GM12891 (cell line): ENCODE measurements around the gene RAB29.
A peak's percentile ranks its signal among the peaks of the same experiment; 100 is the strongest.

Source experiments
- DNase-seq: peaks from one replicate; pipeline ENCODE4 v3.0.0; 2011; ENCODE audit warnings: low spot score; ENCODE audit not compliant: insufficient read length
- FAIRE-seq: peaks from 2 replicates; lab custom pipeline; 2011; peaks lifted over from hg19 to GRCh38; lab: Jason Lieb, UNC
- PAX5 ChIP-seq: IDR thresholded peaks from 2 replicates; pipeline ENCODE4 v1.6.1; 2011; ENCODE audit warnings: low read length, moderate library complexity, mild to moderate bottlenecking; ENCODE audit not compliant: insufficient read depth, severe bottlenecking
- POLR2A ChIP-seq: IDR thresholded peaks from 2 replicates; pipeline ENCODE4 v1.6.1; 2011; ENCODE audit warnings: low read depth, low read length, control low read depth
- POLR2AphosphoS5 ChIP-seq: IDR thresholded peaks from 2 replicates; pipeline ENCODE4 v1.6.1; 2011; ENCODE audit warnings: low read depth, low read length, control low read depth
- POU2F2 ChIP-seq: IDR thresholded peaks from 2 replicates; pipeline ENCODE4 v1.6.1; 2011; ENCODE audit warnings: low read depth, mild to moderate bottlenecking, control low read depth, low read length, moderate library complexity
- SPI1 ChIP-seq: IDR thresholded peaks from 2 replicates; pipeline ENCODE4 v1.6.1; 2011; ENCODE audit warnings: low read depth, low read length, control low read depth
- TAF1 ChIP-seq: IDR thresholded peaks from 2 replicates; pipeline ENCODE4 v1.6.1; 2011; ENCODE audit warnings: low read depth, low read length, control low read depth

Gene RAB29

GRCh38 chr1:205751036-205751651, 24.1 kb downstream of the RAB29 start:
- FAIRE-seq (peak; percentile 70), DNase-seq (no peak)
- TF ChIP-seq POLR2A, result no peak
- TF ChIP-seq POU2F2, result no peak
- no peak for TF ChIP-seq PAX5
- TF ChIP-seq SPI1, result no peak
- TF ChIP-seq TAF1, result no peak
- TF ChIP-seq POLR2AphosphoS5, result no peak

- FAIRE-seq (peak; percentile 98), DNase-seq (peak; percentile 58)
- TF ChIP-seq POLR2AphosphoS5, result peak; percentile 66; the same call in 1 of the 2 replicates
- TF ChIP-seq PAX5, result no peak
- no peak for TF ChIP-seq SPI1
- TF ChIP-seq TAF1, result peak; percentile 59
- TF ChIP-seq POU2F2, result no peak
- peak; percentile 24; the same call in 1 of the 2 replicates for TF ChIP-seq POLR2A
Observed at GRCh38 chr1:205750138-205751035, 24.9 kb downstream of the RAB29 start, which contains the start of gene NUCKS1. NUCKS1 (minus strand) TSS chr1:205750182; CDS start chr1:205749973, 209 bp downstream.

DNA sequence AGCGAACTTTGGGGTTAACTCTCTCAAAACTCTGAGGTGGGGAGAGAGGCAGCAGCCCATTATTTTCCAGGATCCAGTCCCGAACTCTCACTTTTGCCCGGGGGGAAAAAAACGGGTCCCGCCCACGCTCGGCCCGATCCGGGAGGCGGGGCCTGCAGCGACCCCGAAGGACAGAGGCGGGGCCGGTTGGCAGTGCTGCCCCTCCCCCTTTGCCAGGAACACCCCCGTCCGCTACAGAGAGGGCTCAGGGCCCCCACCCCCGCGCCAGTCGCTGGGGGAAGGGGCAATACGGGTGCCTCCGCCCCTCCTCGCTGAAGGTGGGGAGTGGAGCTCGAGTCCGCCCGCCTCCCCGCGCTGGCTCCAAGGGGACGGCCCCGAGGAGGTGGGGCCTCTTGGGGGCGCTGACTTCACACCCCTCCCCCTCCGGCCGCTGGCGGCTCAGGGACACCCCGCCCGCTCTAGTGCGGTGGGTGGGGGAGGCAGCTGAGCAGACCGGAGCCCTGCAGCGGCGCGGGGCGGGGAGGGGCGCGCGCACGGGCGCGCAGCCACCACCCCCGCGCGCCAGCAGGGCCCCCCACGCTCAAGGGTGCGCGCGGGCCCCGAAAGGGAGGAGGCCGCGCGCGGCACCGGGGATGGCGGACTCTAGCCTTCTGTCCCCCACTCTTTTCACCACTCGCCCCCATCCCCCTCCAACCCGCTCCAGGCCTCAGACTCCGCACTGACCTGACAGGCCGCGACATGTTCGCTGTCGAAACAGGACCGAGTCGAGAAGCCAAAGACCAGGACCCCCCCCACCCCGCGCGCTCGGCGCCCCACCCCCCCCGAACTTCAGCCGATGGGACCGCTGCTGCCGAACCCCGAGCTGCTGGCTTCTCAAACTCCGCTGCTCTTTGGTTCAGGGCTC, 25.8 kb downstream of the RAB29 start:
- no peak for TF ChIP-seq TAF1
- TF ChIP-seq POLR2AphosphoS5, result no peak; the same call in none of the 2 replicates
- no peak for TF ChIP-seq SPI1
- TF ChIP-seq POU2F2, result no peak
- no peak; the same call in none of the 2 replicates for TF ChIP-seq POLR2A
- TF ChIP-seq PAX5, result no peak
- peak; percentile 87 for DNase-seq
- FAIRE-seq, result peak; percentile 93

DNA sequence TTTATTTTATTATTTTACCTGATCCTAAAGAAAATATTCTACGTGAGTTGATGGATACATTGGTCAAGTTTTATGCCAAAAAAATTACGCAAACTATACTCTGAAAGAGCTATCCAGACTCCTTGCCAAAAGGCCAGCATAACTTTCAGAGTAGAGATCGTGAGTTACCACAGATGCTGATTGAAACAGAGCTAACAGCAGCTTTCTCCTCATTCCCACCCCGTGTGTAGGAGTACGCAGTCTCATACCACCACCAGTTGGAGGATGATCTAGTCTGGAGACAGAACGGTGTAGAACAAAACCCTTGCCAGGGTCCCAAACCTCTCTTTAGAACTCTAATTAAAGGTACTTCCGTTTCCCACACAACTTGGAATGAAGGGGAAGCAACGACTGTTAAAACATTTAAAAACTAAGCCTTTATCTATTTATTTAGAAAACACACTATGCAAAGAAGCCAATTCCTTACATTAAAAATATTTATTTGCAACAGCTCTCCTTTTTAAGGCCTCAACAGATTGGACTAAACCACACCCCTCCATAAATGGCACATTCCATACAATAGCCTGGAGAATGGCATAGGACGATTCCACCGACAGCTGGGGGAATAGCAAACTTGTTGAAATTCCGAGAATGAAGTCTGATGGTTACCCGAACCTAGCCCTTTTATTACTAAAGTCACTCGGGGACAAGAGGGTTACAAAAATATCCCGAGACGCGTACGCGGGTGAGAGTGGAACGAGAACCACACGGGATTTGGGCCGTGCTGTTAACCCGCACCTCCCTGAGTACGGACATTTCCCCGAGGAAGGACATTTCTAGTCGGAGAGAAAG, 26.7 kb downstream of the RAB29 start:
- TF ChIP-seq POLR2A (peak; percentile 41; the same call in 1 of the 2 replicates), POLR2AphosphoS5 (no peak; the same call in 1 of the 2 replicates), POU2F2 (0 out of 2 replicates have a peak, but pooled peaks have one; percentile 27), SPI1 (no peak), PAX5 (no peak)
- DNase-seq (peak; percentile 17), FAIRE-seq (peak; percentile 72)

DNA sequence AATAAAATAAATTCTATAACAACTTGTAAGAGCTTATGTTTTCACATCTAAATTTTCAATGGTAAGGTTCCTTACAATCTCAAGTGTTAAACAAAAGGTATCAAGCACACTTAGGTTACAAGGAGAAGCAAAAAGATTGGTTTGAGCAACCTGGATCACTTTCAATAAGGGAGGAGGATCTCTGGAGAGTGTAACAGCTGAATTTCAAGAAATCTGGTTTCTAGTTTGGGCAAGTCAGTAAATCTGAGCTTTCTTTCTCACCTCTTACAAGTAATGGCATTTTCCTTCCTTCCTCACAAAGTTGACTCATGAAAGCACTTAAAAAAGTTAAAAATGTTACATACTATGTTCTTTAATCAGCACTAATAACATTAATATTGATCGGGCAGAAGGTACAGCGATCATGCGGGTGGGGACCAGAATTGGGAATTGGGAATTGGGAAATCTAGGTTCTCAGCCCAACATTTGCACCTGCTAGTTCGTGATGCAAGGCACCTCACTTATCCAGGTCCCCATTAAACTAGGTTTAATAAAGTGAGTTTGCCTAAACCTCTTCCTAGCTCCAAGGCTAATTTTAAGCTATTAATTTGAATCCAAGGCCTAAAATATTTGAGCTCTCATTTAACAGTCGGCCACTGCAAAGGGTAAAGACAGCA, 28.4 kb downstream of the RAB29 start:
- DNase-seq (no peak), FAIRE-seq (no peak)
- TF ChIP-seq TAF1 (no peak), POLR2A (peak; percentile 56), POLR2AphosphoS5 (0 out of 2 replicates have a peak, but pooled peaks have one; percentile 42)

- FAIRE-seq (no peak), DNase-seq (no peak)
- TF ChIP-seq SPI1 (no peak), POU2F2 (no peak), POLR2A (no peak), PAX5 (no peak), TAF1 (no peak), POLR2AphosphoS5 (no peak)
Observed at GRCh38 chr1:205744403-205744802, 30.9 kb downstream of the RAB29 start.

DNA sequence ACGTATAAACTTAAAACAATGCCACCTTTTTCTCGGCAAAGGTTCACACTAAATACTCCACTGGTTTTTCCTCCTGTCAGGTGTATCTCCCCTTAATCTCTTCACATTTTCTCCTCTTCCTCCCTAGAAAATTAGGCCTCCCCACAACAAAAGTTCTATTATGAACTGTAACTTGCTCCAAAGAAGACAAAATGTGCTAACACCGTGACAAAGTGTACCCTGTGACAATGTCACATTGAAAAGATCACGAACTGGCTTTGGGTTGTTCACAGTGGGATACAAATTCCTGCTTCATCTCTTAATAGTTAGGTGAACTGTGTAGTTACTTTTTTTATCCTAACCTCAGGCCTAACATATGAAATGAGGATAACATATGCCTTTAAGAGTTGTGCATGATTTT, 31.3 kb downstream of the RAB29 start:
- no peak for FAIRE-seq
- TF ChIP-seq TAF1 (no peak), POLR2A (peak; percentile 1; the same call in 1 of the 2 replicates)
- no peak for DNase-seq

DNA sequence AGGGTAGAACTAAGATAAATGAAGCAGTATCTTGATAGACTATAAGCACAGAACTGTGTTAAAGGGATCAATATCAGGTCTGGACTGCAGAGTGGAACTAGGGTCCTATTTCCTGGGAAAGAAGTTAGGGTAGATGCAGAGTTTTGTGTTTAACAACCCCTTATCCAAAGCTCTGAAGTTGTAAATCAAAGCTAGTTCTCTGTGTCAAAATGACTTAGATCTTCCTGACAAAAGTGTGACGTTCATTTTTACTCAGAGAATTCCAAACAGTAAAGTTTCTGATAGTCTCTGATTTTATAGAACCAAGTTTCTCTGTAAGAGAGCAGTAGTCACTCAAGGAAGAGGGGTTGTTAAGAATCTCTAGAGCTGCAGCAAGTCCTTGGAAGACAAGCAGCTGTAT, 33.6 kb downstream of the RAB29 start:
- FAIRE-seq (no peak), DNase-seq (no peak)
- no peak for TF ChIP-seq PAX5
- TF ChIP-seq SPI1, result no peak
- TF ChIP-seq POU2F2, result no peak
- no peak for TF ChIP-seq POLR2A
- no peak for TF ChIP-seq TAF1
- no peak for TF ChIP-seq POLR2AphosphoS5
